IgD-negative memory B cell (primary cell): ENCODE measurements around the gene CAMK1. TPM values are rescaled to one million over a fixed set of nuclear protein-coding genes. Genes with fewer than 3 reads are reported as not detected.

Experiments used
- H3K27ac Mint-ChIP-seq, 3 donors: one replicate each; pipeline ENCODE4 v1.8.0; 2020 to 2022; ENCODE audit warnings: mild to moderate bottlenecking in 3 of 3, mixed read lengths in 3 of 3, moderate library complexity in 1 of 3
- H3K27me3 Mint-ChIP-seq: one replicate; pipeline ENCODE4 v1.8.0; 2021; ENCODE audit warnings: mixed read lengths
- H3K36me3 Mint-ChIP-seq: one replicate; pipeline ENCODE4 v1.8.0; 2020; ENCODE audit warnings: mild to moderate bottlenecking, mixed read lengths
- H3K4me1 Mint-ChIP-seq, 3 donors: one replicate each; pipeline ENCODE4 v1.8.0; 2020 to 2022; ENCODE audit warnings: mixed read lengths in 3 of 3, mild to moderate bottlenecking in 1 of 3
- H3K4me3 Mint-ChIP-seq, 4 donors: one replicate each; pipeline ENCODE4 v1.8.0; 2020 to 2022; ENCODE audit warnings: mild to moderate bottlenecking in 4 of 4, mixed read lengths in 4 of 4, moderate library complexity in 3 of 4
- H3K9me3 Mint-ChIP-seq, 3 donors: one replicate each; pipeline ENCODE4 v1.8.0; 2020 to 2021; ENCODE audit warnings: mixed read lengths in 3 of 3, mild to moderate bottlenecking in 1 of 3
- polyA plus RNA-seq: library from polyadenylated mRNA; unstranded; fragments of 300-500 nt; fragmentation: Illumina TruSeq; gene quantifications from one replicate; pipeline ENCODE4 v1.2.3, GENCODE V29; 2021

The CAMK1 gene
- polyA plus RNA-seq, 1 donor from 2014 or later: 0.65 TPM

DNA sequence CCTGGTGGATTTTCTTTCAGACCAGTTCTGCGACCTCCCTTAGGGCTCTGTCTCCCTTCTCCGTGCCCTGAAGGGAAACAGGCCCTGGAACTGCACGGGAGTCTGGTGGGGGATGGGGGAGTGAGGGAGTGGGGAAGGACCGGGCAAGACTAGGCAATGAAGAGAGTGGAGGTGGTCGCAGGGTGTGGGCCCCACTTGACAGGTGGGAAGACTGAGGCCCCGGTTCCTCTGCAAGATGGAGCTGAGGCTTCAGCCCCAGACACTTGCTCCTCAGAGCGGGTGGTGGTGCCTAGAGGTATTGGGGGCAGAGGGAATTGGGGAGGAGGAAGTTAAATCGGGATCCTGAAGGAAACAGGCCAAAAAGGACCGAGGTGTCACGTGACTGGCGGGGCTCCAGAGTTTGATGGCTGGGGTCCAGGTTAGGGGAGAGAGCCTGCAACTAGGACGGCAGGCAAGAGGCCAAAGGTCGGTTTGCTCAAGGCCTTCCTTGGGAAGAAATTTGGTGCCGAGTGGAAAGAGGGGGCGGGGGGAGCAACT lies 597 bp upstream of the CAMK1 start:
- H3K9me3 Mint-ChIP-seq: no peaks in the 10 kb centered on the region
- H3K27ac Mint-ChIP-seq: no peak overlapping the region
- peaks cover 9 to 11% (median 9%) of the 10 kb centered on the region in 3 donors for H3K4me1 Mint-ChIP-seq
- peaks cover 8% of the 10 kb centered on the region for H3K27me3 Mint-ChIP-seq
- peaks cover 4% of the 10 kb centered on the region for H3K36me3 Mint-ChIP-seq
- H3K4me3 Mint-ChIP-seq: peak overlapping the region in 3 of 4 donors; percentile 68 to 77 (median 76)

DNA sequence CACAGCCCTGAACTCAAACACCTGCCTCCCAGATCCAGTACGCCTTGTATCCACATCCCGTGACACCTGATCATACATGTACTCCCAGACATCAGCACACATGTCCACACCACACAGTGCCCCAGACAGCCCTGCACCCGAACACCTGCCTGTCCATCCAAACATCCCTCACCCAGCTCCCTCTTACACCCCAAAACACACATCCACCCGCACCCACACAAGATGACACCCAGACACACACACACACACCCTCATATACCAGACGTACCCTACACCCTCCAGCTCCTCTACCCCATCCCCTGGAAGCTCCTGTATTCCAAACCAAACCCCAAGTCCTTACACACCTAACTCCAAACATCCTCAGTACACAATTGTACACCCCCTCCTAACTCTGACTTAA lies 735 bp downstream of the CAMK1 start:
- H3K27ac Mint-ChIP-seq: no peak overlapping the region
- H3K4me3 Mint-ChIP-seq: peak overlapping the region in 2 of 4 donors; percentile 68 to 91
- peaks cover 4% of the 10 kb centered on the region for H3K36me3 Mint-ChIP-seq
- peaks cover 8% of the 10 kb centered on the region for H3K27me3 Mint-ChIP-seq
- H3K4me1 Mint-ChIP-seq: peaks cover 9 to 11% (median 9%) of the 10 kb centered on the region in 3 donors
- no peaks in the 10 kb centered on the region for H3K9me3 Mint-ChIP-seq

DNA sequence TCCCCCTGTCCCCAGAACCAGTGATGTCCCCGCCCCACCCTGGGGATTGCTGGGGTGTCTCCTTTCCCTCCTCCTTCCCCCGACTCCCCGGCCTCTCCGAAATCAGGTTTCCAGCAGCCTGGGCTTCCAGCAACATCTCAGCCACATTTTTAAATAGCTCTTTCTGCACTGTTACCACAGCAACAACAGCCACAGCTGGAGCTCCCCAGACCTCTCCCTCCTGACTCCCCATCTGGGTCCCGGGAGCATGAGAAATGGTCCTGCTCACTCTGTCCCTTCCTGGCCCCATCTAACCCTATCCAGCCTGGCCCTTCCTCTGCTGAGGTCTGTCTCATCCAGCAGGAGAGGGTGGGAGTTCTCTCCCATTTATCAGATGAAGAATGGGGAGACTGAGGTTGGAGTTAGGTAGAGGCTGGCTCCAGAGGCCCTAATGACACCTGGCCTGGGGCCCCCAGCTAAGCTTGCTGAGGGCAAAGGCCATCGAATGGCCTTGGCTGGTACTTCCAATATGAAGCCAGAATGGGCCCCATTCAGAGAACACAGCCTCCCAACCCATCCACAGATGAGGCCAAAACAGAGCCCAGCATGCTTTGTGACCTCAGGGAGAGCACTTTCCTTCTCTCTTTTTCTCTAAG lies 1.5 kb downstream of the CAMK1 start:
- Mint-ChIP-seq H3K9me3 (no peaks in the 10 kb centered on the region), H3K27ac (no peak overlapping the region), H3K4me1 (peaks cover 8 to 11% (median 9%) of the 10 kb centered on the region in 3 donors), H3K27me3 (peaks cover 8% of the 10 kb centered on the region), H3K4me3 (no peak overlapping the region), H3K36me3 (peaks cover 2% of the 10 kb centered on the region)

DNA sequence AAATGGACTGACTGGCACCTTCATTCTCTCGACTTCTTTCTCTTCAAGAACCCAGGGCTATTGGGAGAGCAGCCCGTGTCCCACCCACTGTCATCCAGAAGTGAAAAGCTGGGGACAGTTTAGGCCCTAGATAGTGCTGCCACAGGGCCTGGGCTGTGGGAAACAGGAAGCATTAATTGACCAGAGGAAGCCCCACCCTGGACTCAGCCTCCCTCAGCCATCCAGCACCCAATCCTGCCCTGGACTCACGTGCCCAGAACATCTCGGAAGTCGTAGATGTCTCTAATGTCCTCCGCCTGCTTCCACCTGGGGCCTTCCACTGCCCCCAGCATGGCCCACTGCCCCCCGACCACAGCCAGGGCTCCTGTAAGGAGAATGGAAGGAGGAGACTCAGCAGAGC lies 2.3 kb downstream of the CAMK1 start:
- Mint-ChIP-seq H3K36me3 (peaks cover 2% of the 10 kb centered on the region), H3K4me1 (peaks cover 8 to 10% (median 9%) of the 10 kb centered on the region in 3 donors), H3K27ac (no peak overlapping the region), H3K4me3 (peak overlapping the region in 1 of 4 donors; percentile 20), H3K27me3 (peaks cover 8% of the 10 kb centered on the region), H3K9me3 (no peaks in the 10 kb centered on the region)

DNA sequence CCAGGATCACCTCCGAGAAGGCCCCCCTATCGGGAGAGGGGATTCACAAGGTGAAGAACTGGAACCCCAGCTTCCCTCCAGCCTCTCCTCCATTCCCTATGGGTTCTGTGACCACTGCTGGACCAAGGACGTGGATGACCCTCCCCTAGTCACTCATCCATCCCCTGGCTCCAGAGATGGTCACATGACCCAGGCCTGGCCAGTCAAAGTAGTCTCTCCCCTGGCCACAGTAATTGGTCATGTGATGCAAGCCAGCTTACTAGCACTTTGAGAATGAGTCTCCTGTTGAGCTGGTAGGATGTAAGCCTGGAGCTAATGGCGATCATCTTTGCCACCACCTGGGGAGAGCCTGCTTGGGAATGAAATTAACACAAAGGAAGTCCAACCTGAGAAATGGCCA lies 3.9 kb downstream of the CAMK1 start:
- Mint-ChIP-seq H3K9me3 (no peaks in the 10 kb centered on the region), H3K4me3 (no peak overlapping the region), H3K4me1 (peaks cover 7 to 9% (median 8%) of the 10 kb centered on the region in 3 donors), H3K27ac (no peak overlapping the region), H3K27me3 (peaks cover 6% of the 10 kb centered on the region), H3K36me3 (peaks cover 2% of the 10 kb centered on the region)

DNA sequence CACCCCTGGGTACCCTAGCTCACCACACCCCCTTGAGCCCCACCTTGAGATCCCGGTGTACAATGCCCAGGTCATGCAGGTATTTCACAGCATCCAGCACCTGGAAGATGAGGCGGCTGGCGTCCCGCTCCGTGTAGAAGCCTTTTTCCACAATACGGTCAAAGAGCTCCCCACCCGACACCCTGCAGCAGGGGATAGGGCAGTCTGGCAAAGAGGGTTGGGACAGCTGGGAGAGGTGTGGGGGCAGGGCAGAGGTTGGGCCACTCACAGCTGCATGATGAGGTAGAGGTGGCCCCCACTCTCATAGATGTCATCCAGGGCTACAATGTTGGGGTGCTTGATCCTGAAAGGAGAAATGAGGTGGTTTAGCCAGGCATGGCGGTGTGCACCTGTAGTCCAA lies 6.9 kb downstream of the CAMK1 start:
- H3K27me3 Mint-ChIP-seq: no peaks in the 10 kb centered on the region
- H3K4me1 Mint-ChIP-seq: peaks cover 3 to 7% (median 5%) of the 10 kb centered on the region in 3 donors
- H3K27ac Mint-ChIP-seq: peak overlapping the region in 1 of 3 donors; percentile 43
- peaks cover 5% of the 10 kb centered on the region for H3K36me3 Mint-ChIP-seq
- H3K9me3 Mint-ChIP-seq: no peaks in the 10 kb centered on the region
- H3K4me3 Mint-ChIP-seq: no peak overlapping the region

DNA sequence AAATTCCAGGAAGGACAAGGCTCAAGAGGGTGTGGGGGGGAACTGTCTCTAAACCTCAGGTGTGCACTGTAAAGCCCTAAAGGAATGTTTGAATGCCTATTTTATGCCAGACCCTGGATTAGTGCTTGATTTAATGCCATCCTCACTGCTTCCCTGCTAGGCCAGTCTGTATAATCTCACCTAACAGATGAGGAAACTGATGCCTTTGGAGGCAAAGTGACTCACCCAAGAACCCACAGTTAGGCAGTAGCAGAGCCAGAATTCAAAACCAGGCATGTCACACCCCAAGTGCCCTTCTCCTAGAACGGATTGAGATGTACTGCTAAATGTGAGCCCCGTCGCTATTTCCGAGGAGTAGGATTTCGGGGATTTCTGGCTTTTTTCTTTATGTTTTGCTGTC lies 7.8 kb downstream of the CAMK1 start:
- no peak overlapping the region for H3K27ac Mint-ChIP-seq
- no peaks in the 10 kb centered on the region for H3K9me3 Mint-ChIP-seq
- no peaks in the 10 kb centered on the region for H3K27me3 Mint-ChIP-seq
- peaks cover 5% of the 10 kb centered on the region for H3K36me3 Mint-ChIP-seq
- peaks cover 0 to 3% (median under 1%) of the 10 kb centered on the region in 3 donors for H3K4me1 Mint-ChIP-seq
- no peak overlapping the region for H3K4me3 Mint-ChIP-seq

DNA sequence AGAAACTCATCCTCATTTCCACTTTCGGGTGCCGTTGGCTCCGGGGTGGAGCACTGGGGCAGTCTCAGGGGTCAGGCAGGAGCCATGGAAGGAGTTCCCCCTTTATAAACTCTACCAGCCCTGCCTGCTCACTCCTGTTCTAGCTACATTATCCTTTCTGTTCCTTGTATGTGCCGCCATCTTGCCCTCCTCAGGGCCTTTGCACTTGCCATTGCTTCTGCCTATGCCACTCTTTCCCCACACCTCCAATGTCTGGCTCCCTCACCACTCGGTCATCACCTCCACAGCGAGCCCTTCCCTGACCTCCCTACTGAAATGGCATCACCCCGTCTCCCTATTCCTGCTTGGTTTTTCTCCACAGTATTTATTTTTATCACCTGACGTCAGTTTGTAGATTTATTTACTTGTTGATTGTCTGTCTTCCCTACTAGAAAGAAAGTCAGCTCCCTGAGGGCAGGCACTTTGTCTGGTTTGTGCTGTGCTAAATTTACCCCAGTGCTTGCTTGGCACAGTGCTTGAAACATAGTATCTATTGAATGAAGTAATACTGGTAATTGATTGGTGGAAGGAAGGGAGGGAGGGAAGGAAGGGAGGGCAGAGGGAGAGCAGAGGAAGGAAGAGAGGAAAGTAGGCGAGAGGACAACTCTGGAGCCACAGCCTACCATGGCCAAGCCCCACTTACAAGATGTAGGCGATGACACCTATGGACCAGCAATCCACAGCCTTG lies 8.8 kb downstream of the CAMK1 start:
- H3K27ac Mint-ChIP-seq: no peak overlapping the region

DNA sequence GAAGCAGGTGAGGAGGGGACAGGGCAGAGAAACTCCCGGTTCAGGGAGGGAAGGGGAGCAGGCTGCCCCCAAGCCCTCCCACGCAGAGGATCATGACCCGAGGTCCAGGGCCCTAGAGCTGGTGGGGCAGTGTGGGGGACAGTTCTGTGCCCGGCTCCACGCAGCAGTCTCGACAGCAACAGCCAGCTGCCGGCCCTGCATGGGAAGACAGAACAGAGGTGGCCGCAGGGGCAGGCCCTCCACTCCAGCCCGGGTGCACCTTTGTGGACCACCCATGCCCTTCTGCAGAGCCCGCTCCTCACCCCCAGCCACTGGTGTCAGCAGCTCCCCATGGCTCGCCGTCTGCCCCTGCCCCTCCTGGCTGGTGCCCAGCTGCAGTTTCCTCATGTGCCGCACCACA lies 12.3 kb downstream of the CAMK1 start:
- H3K27ac Mint-ChIP-seq: no peak overlapping the region
- H3K36me3 Mint-ChIP-seq: peaks cover 9% of the 10 kb centered on the region
- H3K4me3 Mint-ChIP-seq: no peak overlapping the region
- peaks cover 5 to 10% (median 8%) of the 10 kb centered on the region in 3 donors for H3K4me1 Mint-ChIP-seq
- no peaks in the 10 kb centered on the region for H3K9me3 Mint-ChIP-seq
- H3K27me3 Mint-ChIP-seq: no peaks in the 10 kb centered on the region

More for the DNA sequence above, 8.8 kb downstream of the CAMK1 start:
- H3K4me1 Mint-ChIP-seq: peaks cover 0 to 3% (median 0%) of the 10 kb centered on the region in 3 donors
- no peaks in the 10 kb centered on the region for H3K27me3 Mint-ChIP-seq
- peaks cover 5% of the 10 kb centered on the region for H3K36me3 Mint-ChIP-seq
- H3K9me3 Mint-ChIP-seq: no peaks in the 10 kb centered on the region
- H3K4me3 Mint-ChIP-seq: peak overlapping the region in 1 of 4 donors; percentile 2

DNA sequence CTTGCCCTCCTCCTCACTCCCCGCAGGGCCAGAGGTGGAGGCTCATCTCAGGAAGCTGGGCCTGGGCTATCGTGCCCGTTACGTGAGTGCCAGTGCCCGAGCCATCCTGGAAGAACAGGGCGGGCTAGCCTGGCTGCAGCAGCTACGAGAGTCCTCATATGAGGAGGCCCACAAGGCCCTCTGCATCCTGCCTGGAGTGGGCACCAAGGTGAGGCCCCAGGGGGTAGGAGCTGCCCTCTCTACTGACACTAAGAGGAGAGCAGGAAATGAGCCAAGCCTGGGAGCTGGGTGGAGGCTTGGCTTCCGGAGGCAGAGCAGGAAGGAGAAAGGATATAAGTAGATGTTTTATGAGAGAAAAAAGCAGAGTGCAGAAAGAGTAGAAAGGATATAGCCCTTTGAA lies 15.1 kb downstream of the CAMK1 start:
- Mint-ChIP-seq H3K27me3 (no peaks in the 10 kb centered on the region), H3K4me1 (peaks cover 26 to 31% (median 29%) of the 10 kb centered on the region in 3 donors), H3K36me3 (peaks cover 7% of the 10 kb centered on the region), H3K27ac (no peak overlapping the region), H3K4me3 (no peak overlapping the region), H3K9me3 (no peaks in the 10 kb centered on the region)

DNA sequence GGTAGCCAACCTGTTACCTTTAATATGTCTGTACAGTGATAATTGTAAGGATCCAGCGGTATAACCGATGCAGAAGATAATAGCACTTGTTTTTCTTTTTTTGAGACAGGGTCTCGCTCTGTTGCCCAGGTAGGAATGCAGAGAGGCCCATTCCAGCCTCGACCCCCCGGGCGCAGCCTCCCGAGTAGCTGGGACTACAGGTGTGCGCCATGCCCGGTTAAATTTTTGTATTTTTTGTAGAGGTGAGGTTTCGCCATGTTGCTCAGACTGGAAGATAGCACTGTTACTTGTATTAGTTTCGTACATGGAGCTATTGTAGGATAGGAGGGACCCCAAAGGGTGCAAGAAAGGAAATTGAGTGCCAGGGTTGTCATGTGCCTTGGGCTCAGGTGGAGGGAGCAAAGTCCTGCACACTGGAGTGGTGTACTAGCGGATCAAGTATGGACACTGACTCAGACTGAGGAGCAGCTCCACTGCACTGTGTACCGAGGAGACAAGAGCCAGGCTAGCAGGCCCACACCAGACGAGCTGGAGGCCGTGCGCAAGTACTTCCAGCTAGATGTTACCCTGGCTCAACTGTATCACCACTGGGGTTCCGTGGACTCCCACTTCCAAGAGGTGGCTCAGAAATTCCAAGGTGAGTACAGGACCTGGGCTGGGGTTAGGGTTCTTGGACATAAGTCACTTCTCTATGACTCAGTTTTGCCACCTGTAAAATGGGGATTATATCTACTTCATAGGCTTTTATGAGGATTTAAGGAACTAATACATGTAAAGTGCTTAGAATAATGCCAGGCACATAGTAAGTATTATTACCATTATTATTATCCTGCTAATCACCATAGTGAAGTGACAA lies 19.0 kb downstream of the CAMK1 start:
- Mint-ChIP-seq H3K27ac (peak overlapping the region; percentile 93 to 98 (median 94)), H3K27me3 (no peaks in the 10 kb centered on the region), H3K4me3 (peak overlapping the region; percentile 90 to 99 (median 96)), H3K4me1 (peaks cover 31 to 34% (median 33%) of the 10 kb centered on the region in 3 donors), H3K36me3 (peaks cover 5% of the 10 kb centered on the region), H3K9me3 (no peaks in the 10 kb centered on the region)

DNA sequence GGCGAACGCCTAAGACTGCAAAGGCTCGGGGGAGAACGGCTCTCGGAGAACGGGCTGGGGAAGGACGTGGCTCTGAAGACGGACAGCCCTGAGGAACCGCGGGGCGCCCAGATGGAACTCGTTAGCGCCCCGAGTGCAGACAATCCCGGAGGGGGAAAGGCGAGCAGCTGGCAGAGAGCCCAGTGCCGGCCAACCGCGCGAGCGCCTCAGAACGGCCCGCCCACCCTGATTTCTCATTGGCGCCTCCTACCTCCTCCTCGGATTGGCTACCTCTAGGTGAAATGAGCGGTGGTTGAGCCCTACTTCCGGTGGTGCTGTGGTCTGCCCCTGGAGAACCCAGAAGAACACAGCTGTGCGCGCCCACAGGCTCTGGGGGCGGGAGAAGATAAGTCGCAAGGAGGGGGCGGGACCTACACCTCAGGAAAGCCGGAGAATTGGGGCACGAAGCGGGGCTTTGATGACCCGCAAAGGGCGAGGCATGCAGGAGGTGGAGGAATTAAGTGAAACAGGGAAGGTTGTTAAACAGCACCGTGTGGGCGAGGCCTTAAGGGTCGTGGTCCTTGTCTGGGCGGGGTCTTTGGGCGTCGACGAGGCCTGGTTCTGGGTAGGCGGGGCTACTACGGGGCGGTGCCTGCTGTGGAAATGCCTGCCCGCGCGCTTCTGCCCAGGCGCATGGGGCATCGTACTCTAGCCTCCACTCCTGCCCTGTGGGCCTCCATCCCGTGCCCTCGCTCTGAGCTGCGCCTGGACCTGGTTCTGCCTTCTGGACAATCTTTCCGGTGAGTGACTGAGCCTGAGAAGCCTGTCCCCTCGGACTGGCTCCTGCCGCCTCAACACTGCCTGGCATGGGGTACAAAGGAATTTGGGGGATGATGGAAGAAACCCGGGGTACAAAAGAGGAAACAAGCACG lies 19.8 kb downstream of the CAMK1 start, which contains the start of gene OGG1:
TSS of gene OGG1 (plus strand) at position 308 of the 911 bp plus-strand sequence. CDS start at position 643, 335 bp downstream.
- H3K27me3 Mint-ChIP-seq: no peaks in the 10 kb centered on the region

DNA sequence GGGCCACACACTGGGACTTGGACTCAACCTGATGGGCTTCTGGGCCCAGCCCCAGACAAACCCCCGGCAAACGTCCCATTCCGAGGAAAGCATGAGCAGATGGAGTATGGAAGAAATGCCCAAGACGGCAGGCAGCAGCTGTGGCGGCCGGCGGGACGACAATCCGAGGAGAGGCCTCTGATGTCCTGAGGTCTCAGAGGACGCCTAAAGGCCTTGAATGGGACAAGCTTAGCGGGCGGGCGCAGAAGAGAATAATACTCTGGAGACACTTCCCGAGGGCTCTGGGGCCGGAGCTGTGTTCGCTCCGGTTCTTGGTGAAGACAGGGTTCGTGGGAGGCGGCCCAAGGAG lies 20.5 kb downstream of the CAMK1 start:
- peak overlapping the region; percentile 90 to 99 (median 96) for H3K4me3 Mint-ChIP-seq
- peaks cover 4% of the 10 kb centered on the region for H3K36me3 Mint-ChIP-seq
- H3K27me3 Mint-ChIP-seq: no peaks in the 10 kb centered on the region
- peak overlapping the region; percentile 93 to 98 (median 94) for H3K27ac Mint-ChIP-seq
- H3K9me3 Mint-ChIP-seq: no peaks in the 10 kb centered on the region
- peaks cover 30 to 31% (median 31%) of the 10 kb centered on the region in 3 donors for H3K4me1 Mint-ChIP-seq

More for the DNA sequence above, 19.8 kb downstream of the CAMK1 start, which contains the start of gene OGG1:
- Mint-ChIP-seq H3K9me3 (no peaks in the 10 kb centered on the region), H3K4me3 (peak within 1 kb of the TSS; percentile 90 to 99 (median 96)), H3K27ac (peak within 1 kb of the TSS; percentile 93 to 98 (median 94)), H3K36me3 (peaks cover 5% of the 10 kb centered on the region), H3K4me1 (peaks cover 31 to 34% (median 33%) of the 10 kb centered on the region in 3 donors)

DNA sequence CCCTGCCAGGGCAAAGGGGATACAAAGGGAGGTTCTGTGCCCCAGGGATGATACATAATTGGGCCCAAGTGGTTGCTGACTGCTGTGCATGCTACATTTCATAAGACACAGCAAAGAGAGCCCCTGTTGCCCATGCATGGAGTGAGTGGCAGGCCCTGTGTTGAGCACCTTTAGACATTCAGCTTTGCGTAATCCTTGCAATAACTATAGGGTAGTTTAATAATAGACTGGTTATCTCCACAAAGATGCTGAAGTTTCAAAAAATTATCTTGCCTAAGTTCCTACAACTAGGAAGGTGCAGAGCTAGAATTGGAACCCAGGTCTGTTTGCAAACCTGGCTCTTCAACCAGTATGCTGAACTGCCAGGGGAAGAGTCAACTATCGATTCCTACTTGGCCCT lies 21.7 kb downstream of the CAMK1 start:
- Mint-ChIP-seq H3K27me3 (no peaks in the 10 kb centered on the region), H3K36me3 (peaks cover 3% of the 10 kb centered on the region), H3K4me3 (peak overlapping the region in 2 of 4 donors; percentile 10 to 38), H3K4me1 (peaks cover 27 to 31% (median 29%) of the 10 kb centered on the region in 3 donors), H3K27ac (peak overlapping the region in 1 of 3 donors; percentile 93), H3K9me3 (no peaks in the 10 kb centered on the region)
